ENCODE measurements around the gene CASZ1. TPM values are rescaled to one million over a fixed set of nuclear protein-coding genes. Genes with fewer than 3 reads are reported as not detected.
A peak's percentile ranks its signal among the peaks of the same experiment; 100 is the strongest.

The CASZ1 gene
- total and polyA plus RNA-seq, 8 donors = 6.0 to 166 (median 39.8) TPM

DNA sequence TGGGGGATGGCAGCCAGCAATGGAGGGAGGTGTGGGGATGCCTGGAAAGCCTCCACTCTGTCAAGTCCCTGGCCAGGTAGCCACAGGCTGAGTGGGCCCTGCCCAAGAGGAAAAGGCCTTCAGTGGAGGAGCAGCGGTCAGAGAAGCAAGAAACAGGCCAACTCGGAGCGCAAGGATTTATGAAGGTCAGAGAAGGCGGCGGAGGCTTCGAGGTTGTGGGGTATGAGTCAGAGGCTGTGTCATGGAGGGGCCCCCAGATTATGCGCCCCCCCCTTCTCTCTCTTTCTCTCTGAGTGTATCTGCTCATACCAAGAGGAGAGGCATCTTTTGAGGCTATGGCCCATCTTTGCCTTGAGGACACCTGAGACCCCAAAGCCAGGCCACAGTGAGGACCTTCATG is 99.5 kb downstream of the CASZ1 start:
- intact Hi-C loops (cut with DNase I; ENCODE audit: low total_unique reads) = no loop called here
- Histone ChIP-seq H3K27me3 (peaks cover 0 to 4% (median 0%) of the 10 kb centered on the region in 3 donors), H3K4me3 (no peak overlapping the region), H3K4me1 (peaks cover 29 to 69% (median 52%) of the 10 kb centered on the region in 4 donors), H3K9me3 (no peaks in the 10 kb centered on the region), H3K27ac (peak overlapping the region; percentile 20 to 95 (median 90)), H3K36me3 (peaks cover 0 to 9% (median 0%) of the 10 kb centered on the region in 4 donors)
- TF ChIP-seq POLR2AphosphoS5 (IDR thresholded peaks at IDR 0.05) (no peak), POLR2A (IDR thresholded peaks at IDR 0.05) (no peak), EP300 (IDR thresholded peaks at IDR 0.05) (no peak)
- TF ChIP-seq, protein P1, sequence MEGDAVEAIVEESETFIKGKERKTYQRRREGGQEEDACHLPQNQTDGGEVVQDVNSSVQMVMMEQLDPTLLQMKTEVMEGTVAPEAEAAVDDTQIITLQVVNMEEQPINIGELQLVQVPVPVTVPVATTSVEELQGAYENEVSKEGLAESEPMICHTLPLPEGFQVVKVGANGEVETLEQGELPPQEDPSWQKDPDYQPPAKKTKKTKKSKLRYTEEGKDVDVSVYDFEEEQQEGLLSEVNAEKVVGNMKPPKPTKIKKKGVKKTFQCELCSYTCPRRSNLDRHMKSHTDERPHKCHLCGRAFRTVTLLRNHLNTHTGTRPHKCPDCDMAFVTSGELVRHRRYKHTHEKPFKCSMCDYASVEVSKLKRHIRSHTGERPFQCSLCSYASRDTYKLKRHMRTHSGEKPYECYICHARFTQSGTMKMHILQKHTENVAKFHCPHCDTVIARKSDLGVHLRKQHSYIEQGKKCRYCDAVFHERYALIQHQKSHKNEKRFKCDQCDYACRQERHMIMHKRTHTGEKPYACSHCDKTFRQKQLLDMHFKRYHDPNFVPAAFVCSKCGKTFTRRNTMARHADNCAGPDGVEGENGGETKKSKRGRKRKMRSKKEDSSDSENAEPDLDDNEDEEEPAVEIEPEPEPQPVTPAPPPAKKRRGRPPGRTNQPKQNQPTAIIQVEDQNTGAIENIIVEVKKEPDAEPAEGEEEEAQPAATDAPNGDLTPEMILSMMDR (IDR thresholded peaks at IDR 0.05) = no peak
- peak in 1 of 2 donors; percentile 29 for DNase-seq
- WGBS, 5 donors = 53 to 78% (median 68%) methylated on average over 7 of the region's 7 CpGs

DNA sequence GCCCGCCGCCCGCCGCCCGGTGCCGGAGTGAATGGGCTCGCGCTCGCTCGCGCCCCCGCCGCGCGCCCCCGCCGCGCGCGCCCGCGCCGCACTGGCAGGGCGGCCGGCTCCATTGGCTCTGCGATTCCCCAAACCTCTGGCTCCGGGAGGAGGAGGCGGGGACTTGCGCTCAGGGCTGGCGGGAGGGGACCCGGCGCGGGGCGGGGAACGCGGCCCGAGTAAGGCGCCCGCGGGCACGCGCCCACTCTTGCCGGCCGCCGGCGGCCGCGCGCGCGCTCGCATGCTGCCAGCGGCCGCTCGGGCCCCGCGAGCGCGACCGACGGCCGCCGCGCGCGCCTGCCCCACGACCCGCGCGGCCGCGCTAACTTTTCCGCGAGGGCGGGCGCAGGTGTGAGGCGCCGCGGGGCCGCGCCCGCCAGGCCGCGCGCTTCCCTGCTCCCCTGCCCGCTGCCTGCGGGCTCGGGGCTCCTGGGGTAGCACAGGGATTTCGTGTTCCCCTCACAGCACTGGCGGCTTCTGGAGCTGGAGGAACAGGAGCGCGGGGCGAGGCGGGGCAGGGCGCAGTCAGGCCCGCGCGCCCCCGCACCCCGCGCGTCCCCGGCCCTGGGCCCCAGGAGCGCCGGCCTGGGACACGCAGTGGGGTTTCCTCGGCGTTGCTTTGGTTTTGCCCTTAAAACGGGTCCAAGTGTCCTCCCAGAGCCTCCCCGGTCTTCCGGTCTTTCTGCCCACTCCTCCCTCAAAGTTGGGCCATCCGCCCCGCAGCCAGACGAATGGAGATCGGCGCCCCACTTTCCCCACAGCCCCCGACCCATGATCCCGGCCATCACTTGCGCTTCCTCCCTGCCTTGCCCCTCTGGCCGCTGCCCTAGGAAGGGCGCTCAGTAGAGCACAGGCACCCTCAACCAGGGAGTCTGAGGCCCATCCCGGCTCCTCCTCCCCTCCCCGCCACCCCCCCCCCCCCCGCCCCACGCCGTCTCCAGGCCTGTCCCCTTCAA is 101.5 kb downstream of the CASZ1 start:
- 3 to 5% (median 4%) methylated on average over 32 to 125 of the region's 126 CpGs for WGBS, 5 donors
- peak; percentile 94 to 96 for DNase-seq
- Histone ChIP-seq H3K9me3 (no peaks in the 10 kb centered on the region), H3K4me1 (peaks cover 41 to 80% (median 67%) of the 10 kb centered on the region in 4 donors), H3K4me3 (peak overlapping the region; percentile 47 to 58 (median 54)), H3K36me3 (peaks cover 0 to 4% (median 0%) of the 10 kb centered on the region in 4 donors), H3K27ac (peak overlapping the region; percentile 88 to 97 (median 90)), H3K27me3 (peaks cover 0 to 4% (median 0%) of the 10 kb centered on the region in 3 donors)
- intact Hi-C loops (cut with DNase I; ENCODE audit: low total_unique reads) = no loop called here
- TF ChIP-seq POLR2A (IDR thresholded peaks at IDR 0.05) (no peak), POLR2AphosphoS5 (IDR thresholded peaks at IDR 0.05) (peak in 1 of 3 donors; percentile 25)

DNA sequence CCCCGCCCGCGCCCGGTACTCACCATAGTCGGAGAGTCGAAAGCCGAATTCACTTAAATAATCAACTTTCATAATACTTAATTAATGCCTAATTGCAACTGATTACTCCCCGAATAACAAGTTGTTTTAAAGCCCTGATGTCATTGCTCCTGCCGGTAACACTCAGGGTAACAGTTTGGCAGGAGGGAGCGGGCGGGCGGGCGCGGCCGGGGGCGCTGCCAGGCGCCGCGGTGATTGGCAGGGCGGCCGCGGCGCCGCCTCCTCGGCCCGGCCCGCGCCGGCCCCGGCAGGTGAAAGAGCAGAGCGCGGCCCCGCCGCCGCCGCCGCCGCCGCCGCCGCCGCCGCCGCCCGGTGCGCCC is 102.2 kb downstream of the CASZ1 start:
- intact Hi-C loops (cut with DNase I; ENCODE audit: low total_unique reads) = no loop called here

DNA sequence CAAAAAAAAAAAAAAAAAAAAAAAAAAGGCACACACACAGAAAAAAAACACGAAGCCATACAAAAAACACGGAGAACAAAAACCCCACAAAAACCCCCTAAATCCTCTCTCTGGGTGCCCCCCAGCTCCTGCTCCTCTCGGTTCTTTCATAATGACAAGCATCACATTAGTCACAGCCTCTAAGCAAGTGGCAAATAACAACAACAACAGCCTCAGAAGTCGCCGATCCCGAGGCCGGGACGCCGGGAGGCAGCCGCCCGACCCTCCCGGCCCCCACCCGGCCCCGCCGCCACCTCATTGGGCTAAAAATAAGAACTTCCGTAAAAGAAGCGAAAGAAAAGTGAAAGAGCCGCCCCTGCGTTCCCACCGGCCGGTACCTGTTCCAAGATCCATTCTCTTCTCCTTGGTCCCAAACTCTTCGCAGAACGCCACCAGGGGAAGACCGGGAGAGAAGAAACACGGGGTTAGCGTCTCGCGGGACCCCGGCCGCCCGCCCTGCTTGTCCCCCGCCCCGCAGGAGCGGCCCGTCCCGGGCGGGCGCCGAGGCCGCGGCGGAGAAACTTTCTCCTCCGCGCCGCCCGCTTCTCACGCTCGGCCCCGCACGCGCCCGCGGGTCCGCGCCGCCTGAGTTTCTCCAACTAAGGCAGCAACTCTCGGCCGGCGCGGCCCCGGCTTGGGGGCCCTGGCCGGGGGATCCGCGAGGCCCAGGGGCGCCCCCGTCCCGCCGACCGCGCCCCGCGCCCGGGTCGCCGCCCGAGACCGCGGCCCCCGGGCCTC is 102.8 kb downstream of the CASZ1 start:
- peak overlapping the region; percentile 63 to 78 (median 71) for H3K4me3 ChIP-seq
- no peak for TF ChIP-seq EP300 (IDR thresholded peaks at IDR 0.05)
- no peak for TF ChIP-seq POLR2AphosphoS5 (IDR thresholded peaks at IDR 0.05)
- TF ChIP-seq, protein P1 (IDR thresholded peaks at IDR 0.05) = no peak
- no peak for TF ChIP-seq POLR2A (IDR thresholded peaks at IDR 0.05)
- no peaks in the 10 kb centered on the region for H3K9me3 ChIP-seq
- 0 to 1% (median 1%) methylated on average over 53 to 79 of the region's 79 CpGs for WGBS, 5 donors
- H3K36me3 ChIP-seq = peaks cover 0 to 4% (median 0%) of the 10 kb centered on the region in 4 donors
- intact Hi-C loops (cut with DNase I; ENCODE audit: low total_unique reads) = no loop called here
- peaks cover 54 to 80% (median 70%) of the 10 kb centered on the region in 4 donors for H3K4me1 ChIP-seq
- DNase-seq = peak in 1 of 2 donors; percentile 75
- H3K27me3 ChIP-seq = peaks cover 0 to 2% (median 0%) of the 10 kb centered on the region in 3 donors
- peak overlapping the region; percentile 88 to 97 (median 94) for H3K27ac ChIP-seq

More for the DNA sequence above, 102.2 kb downstream of the CASZ1 start:
- H3K27ac ChIP-seq = peak overlapping the region; percentile 88 to 97 (median 94)
- peaks cover 0 to 4% (median 0%) of the 10 kb centered on the region in 4 donors for H3K36me3 ChIP-seq
- peaks cover 48 to 80% (median 70%) of the 10 kb centered on the region in 4 donors for H3K4me1 ChIP-seq
- no peaks in the 10 kb centered on the region for H3K9me3 ChIP-seq
- H3K27me3 ChIP-seq = peaks cover 0 to 4% (median 0%) of the 10 kb centered on the region in 3 donors
- peak in 1 of 2 donors; percentile 88 for DNase-seq
- TF ChIP-seq, protein P1 (IDR thresholded peaks at IDR 0.05) = no peak
- TF ChIP-seq POLR2A (IDR thresholded peaks at IDR 0.05) = no peak
- peak in 1 of 3 donors; percentile 32 for TF ChIP-seq POLR2AphosphoS5 (IDR thresholded peaks at IDR 0.05)
- no peak for TF ChIP-seq EP300 (IDR thresholded peaks at IDR 0.05)
- peak overlapping the region; percentile 63 to 78 (median 71) for H3K4me3 ChIP-seq
- 0 to 1% (median 0%) methylated on average over 12 to 46 of the region's 46 CpGs for WGBS, 5 donors

All from stomach (tissue), 9 donors.